NCI-H1417 treated with DMSO at 0.1 percent for 48 hours (cell line): ENCODE results near the gene TSC2.
"Not testable (repeated sequence)": the region's sequence is repeated elsewhere in the genome, so short reads cannot be mapped to it uniquely, and the experiment has no call there.

ENCODE experiments used
- DNase-seq: peaks from one replicate; lab custom pipeline; 2025; lab: John Stamatoyannopoulos, UW

The TSC2 gene

DNA sequence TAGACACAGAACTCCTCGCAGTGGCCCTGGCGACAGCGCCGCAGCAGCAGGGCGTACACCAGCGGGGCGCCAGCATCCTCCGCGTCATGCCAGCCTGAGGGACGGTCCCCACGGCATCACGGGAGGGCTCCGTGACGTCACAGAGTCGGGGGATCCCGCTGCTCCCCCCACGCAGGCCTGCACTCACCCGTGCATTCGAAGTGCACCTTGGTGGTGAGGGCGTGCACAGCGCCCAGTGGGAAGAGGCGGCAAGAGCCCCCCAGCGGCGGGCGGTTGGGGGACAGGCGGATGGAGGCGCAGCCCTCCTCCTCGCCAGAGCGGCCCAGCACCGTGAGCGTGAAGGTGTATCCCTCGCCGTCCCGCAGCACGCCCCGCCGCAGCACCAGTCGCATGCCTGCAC lies 58.4 kb downstream of the TSC2 start:
- DNase-seq = not testable (repeated sequence)

- DNase-seq = not testable (repeated sequence)
Measured at GRCh38 chr16:2107121-2107790, 59.5 kb downstream of the TSC2 start.

DNA sequence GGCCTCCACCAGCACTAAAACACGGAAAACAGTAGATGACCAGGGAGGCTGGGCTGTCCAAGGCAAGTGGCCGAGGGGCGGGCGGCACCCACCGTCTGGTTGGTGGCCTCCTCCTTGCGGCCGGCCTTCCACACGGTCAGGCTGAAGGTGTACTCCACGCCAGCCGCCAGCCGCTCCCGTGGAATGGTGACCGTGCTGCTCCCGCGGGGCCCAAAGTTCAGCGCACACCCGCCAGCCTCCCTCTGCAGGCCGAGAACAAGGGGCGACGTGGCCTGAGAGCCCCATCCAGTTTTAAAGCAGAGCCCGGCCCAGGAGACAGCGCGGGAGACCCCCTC lies 60.0 kb downstream of the TSC2 start:
- DNase-seq = not testable (repeated sequence)

- DNase-seq = not testable (repeated sequence)
Measured at GRCh38 chr16:2108446-2109270, 60.9 kb downstream of the TSC2 start.

- DNase-seq = not testable (repeated sequence)
Measured at GRCh38 chr16:2109271-2109580, 61.4 kb downstream of the TSC2 start.

GRCh38 chr16:2109872-2110271 lies 62.1 kb downstream of the TSC2 start:
- DNase-seq = not testable (repeated sequence)

- not testable (repeated sequence) for DNase-seq
Measured at GRCh38 chr16:2110332-2111008, 62.7 kb downstream of the TSC2 start.

DNA sequence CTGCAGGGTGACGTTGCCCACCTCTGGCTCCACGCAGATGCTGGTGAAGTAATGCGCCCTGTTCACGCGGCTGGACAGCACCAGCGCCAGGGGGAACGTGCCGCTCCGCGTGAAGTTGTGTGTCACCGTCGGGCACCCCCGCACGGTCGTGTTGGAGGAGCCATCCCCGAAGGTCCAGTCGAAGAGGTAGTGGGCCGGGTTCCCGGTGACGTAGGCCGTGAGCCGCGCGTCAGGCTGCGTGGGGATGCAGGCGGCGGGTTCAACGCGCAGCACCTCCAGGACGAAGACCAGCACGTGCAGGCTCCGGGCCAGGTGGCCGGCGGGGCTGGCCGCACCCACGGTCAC lies 63.2 kb downstream of the TSC2 start:
- DNase-seq = not testable (repeated sequence)

GRCh38 chr16:2111412-2112335 lies 63.9 kb downstream of the TSC2 start:
- DNase-seq = not testable (repeated sequence)

GRCh38 chr16:2112539-2113106 lies 64.8 kb downstream of the TSC2 start:
- not testable (repeated sequence) for DNase-seq

DNA sequence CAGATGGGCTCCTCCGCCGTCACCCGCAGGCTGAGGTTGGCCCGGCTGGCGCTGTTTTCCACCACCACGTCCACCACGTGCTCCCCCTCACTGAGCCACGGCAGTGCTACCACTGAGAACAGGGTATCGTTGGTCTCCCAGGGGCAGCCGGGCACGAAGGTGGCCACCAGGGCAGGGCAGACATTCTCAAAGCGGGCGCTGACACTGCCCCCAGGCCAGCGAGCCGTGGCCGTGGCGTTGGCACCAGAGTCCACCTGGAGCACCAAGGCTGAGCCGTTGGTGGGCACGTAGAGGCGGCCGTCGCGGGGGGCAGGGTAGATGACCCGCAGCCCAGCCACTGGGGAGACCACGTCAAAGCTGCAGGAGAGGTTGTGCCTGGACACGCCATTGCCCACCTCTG lies 66.4 kb downstream of the TSC2 start:
- DNase-seq = not testable (repeated sequence)

GRCh38 chr16:2114885-2115590 lies 67.3 kb downstream of the TSC2 start:
- not testable (repeated sequence) for DNase-seq

GRCh38 chr16:2115591-2115973 lies 67.8 kb downstream of the TSC2 start:
- no peak for DNase-seq

GRCh38 chr16:2116428-2116827 lies 68.6 kb downstream of the TSC2 start:
- not testable (repeated sequence) for DNase-seq

DNA sequence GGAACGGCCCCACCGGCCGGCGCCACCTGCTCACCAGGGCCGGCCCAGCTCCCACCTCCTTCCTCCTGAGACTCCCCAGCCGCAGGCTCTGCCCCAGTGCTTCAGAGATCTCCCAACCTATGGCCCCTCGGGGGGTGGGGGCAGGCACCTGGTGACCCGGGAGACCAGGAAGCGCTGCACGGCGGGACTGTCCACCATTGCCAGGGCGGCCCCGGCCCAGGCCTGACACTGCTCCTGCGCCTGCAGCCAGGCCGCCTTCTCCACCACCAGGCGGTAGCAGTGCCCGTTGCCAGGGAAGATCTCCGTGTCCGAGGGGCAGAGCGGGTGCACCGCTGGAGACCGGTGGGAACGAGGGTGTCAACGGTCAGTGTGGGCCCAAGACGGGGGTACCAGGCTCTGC lies 69.6 kb downstream of the TSC2 start:
- not testable (repeated sequence) for DNase-seq

DNA sequence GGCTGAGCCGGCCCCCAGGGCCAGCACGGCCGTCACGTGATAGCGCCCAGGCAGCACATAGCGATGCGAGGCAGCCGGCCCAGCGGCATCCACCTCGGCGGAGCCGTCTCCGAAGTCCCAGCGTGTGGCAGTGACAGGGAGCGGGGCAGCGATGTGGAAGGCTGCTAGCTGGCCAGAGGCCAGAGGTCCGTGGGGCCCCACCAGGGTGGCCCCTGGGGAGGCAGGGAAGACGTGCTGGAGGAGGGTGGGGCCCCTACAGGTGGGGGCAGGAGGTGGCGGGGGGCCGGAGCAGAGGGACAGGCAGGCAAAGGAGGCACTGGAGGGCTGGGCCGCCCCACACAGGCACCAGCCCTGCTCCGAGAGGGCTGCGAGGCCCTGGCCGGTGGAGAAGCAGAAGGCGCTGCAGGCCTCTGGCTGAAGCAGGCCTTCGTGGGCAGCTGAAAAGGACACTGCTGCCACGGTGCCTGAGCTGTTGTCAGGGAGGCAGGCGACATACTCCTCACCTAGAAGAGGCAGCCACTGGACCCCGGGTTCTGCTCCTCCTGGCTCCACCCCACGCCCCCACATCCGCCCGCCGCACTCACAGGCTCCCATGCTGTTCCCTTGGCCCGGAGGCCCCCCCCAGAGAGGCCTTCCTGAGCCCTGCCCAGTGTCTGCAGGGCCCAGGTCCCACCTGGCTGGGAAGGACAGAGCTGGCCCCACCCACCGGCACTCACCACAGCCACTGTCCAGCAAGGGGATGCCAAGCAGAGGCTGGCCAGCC lies 70.4 kb downstream of the TSC2 start:
- DNase-seq = not testable (repeated sequence)

DNA sequence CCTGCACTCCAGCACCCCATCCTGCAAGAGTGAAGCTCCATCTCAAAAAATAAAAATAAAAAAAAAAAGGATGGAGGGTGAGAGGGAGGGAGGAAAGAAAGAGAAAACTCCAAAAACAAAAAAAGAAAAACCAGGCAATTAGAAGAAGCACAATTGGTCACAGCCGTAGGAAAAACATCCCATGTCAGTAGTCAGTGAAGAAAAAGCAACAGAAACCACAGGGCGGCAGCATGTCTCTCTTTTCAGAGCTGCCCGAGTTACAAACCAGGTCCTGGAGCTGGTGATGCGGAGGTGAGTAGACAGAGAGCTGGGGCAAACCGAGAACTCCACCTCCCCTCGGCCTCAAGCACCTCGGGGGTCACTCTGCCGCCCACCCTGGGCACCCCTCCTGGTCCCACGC lies 73.5 kb downstream of the TSC2 start:
- DNase-seq = not testable (repeated sequence)

DNA sequence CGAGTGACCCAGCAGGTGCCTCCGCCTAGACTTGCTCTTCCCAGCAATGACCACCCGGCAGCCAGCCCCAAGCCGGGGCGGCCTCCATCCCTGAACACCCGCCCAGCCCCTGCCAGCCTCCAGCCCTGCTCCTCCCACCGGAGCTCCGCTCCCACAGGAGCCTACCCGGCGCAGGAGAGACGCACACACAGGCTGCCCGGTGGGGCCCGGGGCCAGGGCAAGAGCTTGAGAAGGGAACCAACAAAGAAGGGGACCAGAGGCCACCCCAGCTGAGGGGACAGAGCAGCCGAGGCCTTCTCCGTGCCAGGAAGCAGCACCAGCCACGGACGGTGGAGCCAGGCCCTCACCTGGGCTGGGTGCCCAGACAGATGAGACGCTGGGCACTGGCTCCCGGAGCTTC lies 74.1 kb downstream of the TSC2 start:
- DNase-seq = no peak

GRCh38 chr16:2122429-2122828 lies 74.6 kb downstream of the TSC2 start:
- DNase-seq = no peak
